ENCODE results near the gene EFHC2. TPM values are rescaled to one million over a fixed set of nuclear protein-coding genes. Genes with fewer than 3 reads are reported as not detected.

The EFHC2 gene
- total RNA-seq, 2 experiments from 2014 or later = not detected

DNA sequence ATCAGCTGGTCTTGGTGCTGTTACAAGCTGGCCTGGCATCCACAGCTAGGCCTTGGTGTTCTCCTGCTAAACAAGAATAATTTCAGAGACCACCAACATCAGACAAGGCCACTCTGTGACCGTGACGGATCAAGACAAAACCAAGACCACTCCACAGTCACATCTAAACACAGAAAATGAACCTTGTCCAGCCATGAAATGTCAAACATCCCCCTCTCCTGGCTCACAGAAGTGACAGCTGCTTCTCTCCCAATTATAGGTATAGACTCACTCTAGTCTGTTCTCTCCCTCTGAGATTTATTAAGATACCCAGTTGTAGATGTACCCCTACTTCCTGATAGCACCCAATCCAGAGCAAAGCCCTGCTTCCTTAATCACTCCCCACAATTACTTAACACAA lies 40.4 kb downstream of the EFHC2 start:
- no peak for DNase-seq (ENCODE audit: low spot score)
- Histone ChIP-seq H3K9me2 (ENCODE audit: insufficient read depth, low read length) (no peaks in the 10 kb centered on the region), H4K20me1 (ENCODE audit: insufficient read depth, low read length) (no peaks in the 10 kb centered on the region), H3K4me3 (ENCODE audit: low read depth, low read length, poor library complexity, severe bottlenecking) (no peak overlapping the region), H3K27ac (ENCODE audit: low read depth, low read length, poor library complexity, severe bottlenecking) (no peak overlapping the region), H3K9me3 (ENCODE audit: low read length) (no peaks in the 10 kb centered on the region), H3K79me2 (ENCODE audit: insufficient read depth, low read depth, low read length) (no peaks in the 10 kb centered on the region), H3K36me3 (ENCODE audit: insufficient read depth, low read length) (no peaks in the 10 kb centered on the region), H3K4me2 (ENCODE audit: low read length) (no peak overlapping the region), H3K4me1 (ENCODE audit: insufficient read depth, low read length, poor library complexity, severe bottlenecking) (no peaks in the 10 kb centered on the region), H2AFZ (ENCODE audit: low read length) (no peak overlapping the region)
- intact Hi-C loops (cut with micrococcal nuclease; ENCODE audit: unreplicated experiment) = no loop called here
- BruUV-seq (replicated peaks) = no TSS peak
- no peak for TF ChIP-seq CTCF (conservative IDR thresholded peaks at IDR 0.05; ENCODE audit: low read length)
- no peak for TF ChIP-seq EZH2phosphoT487 (IDR thresholded peaks at IDR 0.05; ENCODE audit: borderline replicate concordance, low read depth, low read length)
- POLR2A ChIA-PET = interaction anchor here (0.7 kb wide), 1 partner anchor 48 kb away, joined by 3 read pairs; no protein-coding TSS in a partner anchor
- CTCF ChIA-PET (ENCODE audit: unreplicated experiment) = no interaction called here

GRCh38 chrX:44299177-44299576 lies 44.3 kb downstream of the EFHC2 start:
- ChIA-PET POLR2A (no interaction called here), CTCF (ENCODE audit: unreplicated experiment) (no interaction called here)
- no peak for DNase-seq (ENCODE audit: low spot score)
- no peak overlapping the region for H2AFZ ChIP-seq (ENCODE audit: low read length)
- H3K4me1 ChIP-seq (ENCODE audit: insufficient read depth, low read length, poor library complexity, severe bottlenecking) = no peaks in the 10 kb centered on the region
- no peaks in the 10 kb centered on the region for H4K20me1 ChIP-seq (ENCODE audit: insufficient read depth, low read length)
- no peak overlapping the region for H3K4me2 ChIP-seq (ENCODE audit: low read length)
- no peak overlapping the region for H3K27ac ChIP-seq (ENCODE audit: low read depth, low read length, poor library complexity, severe bottlenecking)
- TF ChIP-seq CTCF (conservative IDR thresholded peaks at IDR 0.05; ENCODE audit: low read length) (no peak), EZH2phosphoT487 (IDR thresholded peaks at IDR 0.05; ENCODE audit: borderline replicate concordance, low read depth, low read length) (no peak)
- H3K9me2 ChIP-seq (ENCODE audit: insufficient read depth, low read length) = no peaks in the 10 kb centered on the region
- H3K79me2 ChIP-seq (ENCODE audit: insufficient read depth, low read depth, low read length) = no peaks in the 10 kb centered on the region
- intact Hi-C loops (cut with micrococcal nuclease; ENCODE audit: unreplicated experiment) = no loop called here
- no peaks in the 10 kb centered on the region for H3K36me3 ChIP-seq (ENCODE audit: insufficient read depth, low read length)
- H3K9me3 ChIP-seq (ENCODE audit: low read length) = no peaks in the 10 kb centered on the region
- BruUV-seq (replicated peaks) = no TSS peak
- no peak overlapping the region for H3K4me3 ChIP-seq (ENCODE audit: low read depth, low read length, poor library complexity, severe bottlenecking)

GRCh38 chrX:44291468-44292092 lies 51.9 kb downstream of the EFHC2 start:
- Histone ChIP-seq H4K20me1 (ENCODE audit: insufficient read depth, low read length) (no peaks in the 10 kb centered on the region), H3K4me1 (ENCODE audit: insufficient read depth, low read length, poor library complexity, severe bottlenecking) (no peaks in the 10 kb centered on the region), H3K9me2 (ENCODE audit: insufficient read depth, low read length) (no peaks in the 10 kb centered on the region), H3K79me2 (ENCODE audit: insufficient read depth, low read depth, low read length) (no peaks in the 10 kb centered on the region), H2AFZ (ENCODE audit: low read length) (no peak overlapping the region), H3K4me3 (ENCODE audit: low read depth, low read length, poor library complexity, severe bottlenecking) (no peak overlapping the region), H3K4me2 (ENCODE audit: low read length) (no peak overlapping the region), H3K9me3 (ENCODE audit: low read length) (no peaks in the 10 kb centered on the region), H3K36me3 (ENCODE audit: insufficient read depth, low read length) (no peaks in the 10 kb centered on the region), H3K27ac (ENCODE audit: low read depth, low read length, poor library complexity, severe bottlenecking) (no peak overlapping the region)
- no TSS peak for BruUV-seq (replicated peaks)
- TF ChIP-seq EZH2phosphoT487 (IDR thresholded peaks at IDR 0.05; ENCODE audit: borderline replicate concordance, low read depth, low read length) = no peak
- no peak for TF ChIP-seq CTCF (conservative IDR thresholded peaks at IDR 0.05; ENCODE audit: low read length)
- no peak for DNase-seq (ENCODE audit: low spot score)
- ChIA-PET POLR2A (no interaction called here), CTCF (ENCODE audit: unreplicated experiment) (no interaction called here)
- intact Hi-C loops (cut with micrococcal nuclease; ENCODE audit: unreplicated experiment) = no loop called here
